Measurements from ENCODE around the gene TMEM250. TPM values are rescaled to one million over a fixed set of nuclear protein-coding genes. Genes with fewer than 3 reads are reported as not detected.

Gene TMEM250
- total RNA-seq, 1 donor from 2014 or later, result 64.8 TPM

- Histone ChIP-seq H3K27me3 (ENCODE audit: control insufficient read depth, insufficient read depth, low read length) (no peaks in the 10 kb centered on the region), H3K36me3 (ENCODE audit: control insufficient read depth, insufficient read depth, low read length) (no peaks in the 10 kb centered on the region), H3K4me3 (ENCODE audit: low read depth, low read length) (peak overlapping the region; percentile 15)
- peak; percentile 62 for DNase-seq (ENCODE audit: low read depth)
- no peak for TF ChIP-seq CTCF (IDR thresholded peaks at IDR 0.05; ENCODE audit: insufficient read depth, low read length, poor library complexity, severe bottlenecking)
Measured at GRCh38 chr9:136109351-136110081, 9.2 kb downstream of the TMEM250 start.

- peaks cover 3% of the 10 kb centered on the region for H3K27me3 ChIP-seq (ENCODE audit: control insufficient read depth, insufficient read depth, low read length)
- no peak for DNase-seq (ENCODE audit: low read depth)
- H3K36me3 ChIP-seq (ENCODE audit: control insufficient read depth, insufficient read depth, low read length), result no peaks in the 10 kb centered on the region
- no peak overlapping the region for H3K4me3 ChIP-seq (ENCODE audit: low read depth, low read length)
- TF ChIP-seq CTCF (IDR thresholded peaks at IDR 0.05; ENCODE audit: insufficient read depth, low read length, poor library complexity, severe bottlenecking), result no peak
Measured at GRCh38 chr9:136108648-136109266, 9.9 kb downstream of the TMEM250 start.

GRCh38 chr9:136107953-136108647, 10.6 kb downstream of the TMEM250 start:
- no peak for DNase-seq (ENCODE audit: low read depth)

GRCh38 chr9:136107155-136107952, 11.3 kb downstream of the TMEM250 start:
- peaks cover 4% of the 10 kb centered on the region for H3K27me3 ChIP-seq (ENCODE audit: control insufficient read depth, insufficient read depth, low read length)
- no peaks in the 10 kb centered on the region for H3K36me3 ChIP-seq (ENCODE audit: control insufficient read depth, insufficient read depth, low read length)
- no peak overlapping the region for H3K4me3 ChIP-seq (ENCODE audit: low read depth, low read length)
- TF ChIP-seq CTCF (IDR thresholded peaks at IDR 0.05; ENCODE audit: insufficient read depth, low read length, poor library complexity, severe bottlenecking), result no peak
- DNase-seq (ENCODE audit: low read depth), result no peak

More at GRCh38 chr9:136107953-136108647, 10.6 kb downstream of the TMEM250 start:
- no peak overlapping the region for H3K4me3 ChIP-seq (ENCODE audit: low read depth, low read length)
- peaks cover 4% of the 10 kb centered on the region for H3K27me3 ChIP-seq (ENCODE audit: control insufficient read depth, insufficient read depth, low read length)
- H3K36me3 ChIP-seq (ENCODE audit: control insufficient read depth, insufficient read depth, low read length), result no peaks in the 10 kb centered on the region
- no peak for TF ChIP-seq CTCF (IDR thresholded peaks at IDR 0.05; ENCODE audit: insufficient read depth, low read length, poor library complexity, severe bottlenecking)

GRCh38 chr9:136105398-136106135, 13.1 kb downstream of the TMEM250 start:
- Histone ChIP-seq H3K4me3 (ENCODE audit: low read depth, low read length) (no peak overlapping the region), H3K27me3 (ENCODE audit: control insufficient read depth, insufficient read depth, low read length) (peaks cover 4% of the 10 kb centered on the region), H3K36me3 (ENCODE audit: control insufficient read depth, insufficient read depth, low read length) (no peaks in the 10 kb centered on the region)
- TF ChIP-seq CTCF (IDR thresholded peaks at IDR 0.05; ENCODE audit: insufficient read depth, low read length, poor library complexity, severe bottlenecking), result no peak
- DNase-seq (ENCODE audit: low read depth), result no peak

Measured in kidney epithelial cell (primary cell).